ENCODE measurements around the gene SEC61G. TPM values are rescaled to one million over a fixed set of nuclear protein-coding genes. Genes with fewer than 3 reads are reported as not detected.

Gene SEC61G
- total and polyA plus RNA-seq, 10 of the 15 experiments (the other 5 are each of a cell fraction or from before 2014, with no cell fraction given), result 163 to 809 (median 346) TPM

GRCh38 chr7:54729107-54729506 is 29.9 kb downstream of the SEC61G start:
- DNase-seq (ENCODE audit: low read depth, low spot score) (no peak), FAIRE-seq (no peak), ATAC-seq (no peak)
- Histone ChIP-seq H4K20me1 (ENCODE audit: control insufficient read depth, insufficient read depth) (no peaks in the 10 kb centered on the region), H3K36me3 (ENCODE audit: control insufficient read depth in 2 of 2, insufficient read depth in 2 of 2, low read length in 1 of 2) (no peaks in the 10 kb centered on the region), H3K4me3 (no peak overlapping the region), H2AFZ (ENCODE audit: control insufficient read depth, low read depth, low read length) (no peak overlapping the region), H3K27ac (ENCODE audit: control insufficient read depth, insufficient read depth) (no peak overlapping the region), H3K4me1 (ENCODE audit: control insufficient read depth, insufficient read depth, low read length) (no peaks in the 10 kb centered on the region), H3K9ac (ENCODE audit: control insufficient read depth, insufficient read depth, low read length) (no peak overlapping the region), H3K9me3 (replicated peaks; ENCODE audit: control insufficient read depth, insufficient read depth, low read length) (no peaks in the 10 kb centered on the region), H3K4me2 (ENCODE audit: control insufficient read depth, insufficient read depth) (no peak overlapping the region), H3K27me3 (replicated peaks in 1 of 2; ENCODE audit: control insufficient read depth in 2 of 2, insufficient read depth in 2 of 2, low read length in 1 of 2) (no peaks in the 10 kb centered on the region), H3K79me2 (ENCODE audit: control insufficient read depth, insufficient read depth, low read length) (no peaks in the 10 kb centered on the region)
- intact Hi-C loops (cut with micrococcal nuclease; ENCODE audit: unreplicated experiment) (no loop called here), in situ Hi-C loops (cut with MboI) (no loop called here)
- ChIA-PET POLR2A (no interaction called here), CTCF (no interaction called here), SMC1A (ENCODE audit: uncharacterized antibody, unreplicated experiment) (no interaction called here), RAD21 (ENCODE audit: unreplicated experiment) (no interaction called here)
- WGBS (ENCODE audit: insufficient coverage, insufficient replicate concordance, low lambda C conversion rate, missing lambda C conversion rate), result 88% methylated on average over 1 of the region's 1 CpG
- BruUV-seq (replicated peaks), result no TSS peak
- no peak for TF ChIP-seq NFIC (IDR thresholded peaks at IDR 0.05; ENCODE audit: low read depth, low read length)
- no peak for TF ChIP-seq IKZF2 (IDR thresholded peaks at IDR 0.05)
- TF ChIP-seq E2F8 (IDR thresholded peaks at IDR 0.05; ENCODE audit: low read depth, partially characterized antibody), result no peak
- no peak for TF ChIP-seq IRF4 (IDR thresholded peaks at IDR 0.05; ENCODE audit: low read depth, low read length)
- TF ChIP-seq KLF5 (IDR thresholded peaks at IDR 0.05; ENCODE audit: partially characterized antibody), result no peak
- TF ChIP-seq YBX1 (IDR thresholded peaks at IDR 0.05), result no peak
- TF ChIP-seq TCF12 (IDR thresholded peaks at IDR 0.05; ENCODE audit: low read depth, low read length), result no peak
- TF ChIP-seq JUND (IDR thresholded peaks at IDR 0.05; ENCODE audit: low read depth, low read length), result no peak
- no peak for TF ChIP-seq SRF (IDR thresholded peaks at IDR 0.05; ENCODE audit: low read depth in 2 of 2, low read length in 2 of 2)
- TF ChIP-seq RAD21 (IDR thresholded peaks at IDR 0.05; ENCODE audit: insufficient read depth, low read depth, low read length), result no peak
- no peak for TF ChIP-seq MLLT1 (IDR thresholded peaks at IDR 0.05)
- no peak for TF ChIP-seq FOS (IDR thresholded peaks at IDR 0.05; ENCODE audit: borderline replicate concordance, extremely low read depth, insufficient read length)
- TF ChIP-seq RCOR1 (conservative IDR thresholded peaks at IDR 0.05; ENCODE audit: low read depth, low read length), result no peak
- TF ChIP-seq STAT1 (conservative IDR thresholded peaks at IDR 0.05), result no peak
- no peak for TF ChIP-seq ZNF274 (IDR thresholded peaks at IDR 0.05; ENCODE audit: insufficient read depth, insufficient read length)
- no peak for TF ChIP-seq SMC3 (IDR thresholded peaks at IDR 0.05; ENCODE audit: borderline replicate concordance, low read length)
- TF ChIP-seq RELB (IDR thresholded peaks at IDR 0.05; ENCODE audit: low read depth), result no peak
- no peak for TF ChIP-seq MYC (IDR thresholded peaks at IDR 0.05; ENCODE audit: insufficient read depth, insufficient read length, insufficient replicate concordance, low read length, severe bottlenecking)
- no peak for TF ChIP-seq ZNF384 (IDR thresholded peaks at IDR 0.05; ENCODE audit: borderline replicate concordance, low read depth, low read length)
